NCI-H524 treated with DMSO at 0.1 percent for 48 hours (cell line): ENCODE data around the gene PLPP7.
"Not testable (repeated sequence)": the region's sequence is repeated elsewhere in the genome, so short reads cannot be mapped to it uniquely, and the experiment has no call there.

Experiments
- DNase-seq: peaks from one replicate; lab custom pipeline; 2025; lab: John Stamatoyannopoulos, UW

The PLPP7 gene

GRCh38 chr9:131289301-131290035, at the start of gene PLPP7:
Gene PLPP7, plus strand, starts transcription at chr9:131289723. Its CDS starts 275 bp downstream, at chr9:131289998.
- DNase-seq, result peak; percentile 76

- no peak for DNase-seq
These were observed 49.2 kb upstream of the PLPP7 start for GRCh38 chr9:131240047-131240921.

- not testable (repeated sequence) for DNase-seq
These were observed 45.2 kb upstream of the PLPP7 start for GRCh38 chr9:131244331-131244730.

- DNase-seq, result no peak
These were observed 42.9 kb upstream of the PLPP7 start for GRCh38 chr9:131246618-131247017.

- DNase-seq, result no peak
These were observed 37.4 kb upstream of the PLPP7 start for GRCh38 chr9:131252120-131252519.

GRCh38 chr9:131253891-131254491, 35.5 kb upstream of the PLPP7 start:
- no peak for DNase-seq

- DNase-seq, result no peak
These were observed 34.9 kb upstream of the PLPP7 start for GRCh38 chr9:131254626-131255025.

- DNase-seq, result peak; percentile 70
These were observed 33.8 kb upstream of the PLPP7 start for GRCh38 chr9:131255676-131256197.

GRCh38 chr9:131257266-131258025, 32.1 kb upstream of the PLPP7 start:
- DNase-seq, result no peak

- DNase-seq, result no peak
These were observed 31.3 kb upstream of the PLPP7 start for GRCh38 chr9:131258186-131258585.

- no peak for DNase-seq
These were observed 30.7 kb upstream of the PLPP7 start for GRCh38 chr9:131258698-131259431.

GRCh38 chr9:131259432-131259898, 30.1 kb upstream of the PLPP7 start:
- no peak for DNase-seq

GRCh38 chr9:131259916-131260597, 29.5 kb upstream of the PLPP7 start:
- no peak for DNase-seq

- no peak for DNase-seq
These were observed 28.6 kb upstream of the PLPP7 start for GRCh38 chr9:131260751-131261452.

- no peak for DNase-seq
These were observed 27.0 kb upstream of the PLPP7 start for GRCh38 chr9:131262327-131263032.

- not testable (repeated sequence) for DNase-seq
These were observed 26.5 kb upstream of the PLPP7 start for GRCh38 chr9:131263033-131263343.

- DNase-seq, result no peak
These were observed 25.8 kb upstream of the PLPP7 start for GRCh38 chr9:131263701-131264100.

- no peak for DNase-seq
These were observed 25.3 kb upstream of the PLPP7 start for GRCh38 chr9:131264231-131264630.
